GM08714 (cell line): Measurements from ENCODE around the gene PLPPR3.

Source experiments
- H3K4me3 ChIP-seq: fragments of 200-500 bp; sonication (Bioruptor generic); 2 replicates; pipeline ENCODE4 v1.5.1; 2014; ENCODE audit warnings: mild to moderate bottlenecking, low read length, inconsistent platforms
- ZNF274 ChIP-seq: IDR thresholded peaks from 2 replicates; pipeline ENCODE4 v1.6.1; 2012; ENCODE audit warnings: mild to moderate bottlenecking, low read depth, low read length

The PLPPR3 gene

GRCh38 chr19:778910-779653 lies 42.7 kb downstream of the PLPPR3 start:
- no peak for TF ChIP-seq ZNF274
- no peak overlapping the region for H3K4me3 ChIP-seq

DNA sequence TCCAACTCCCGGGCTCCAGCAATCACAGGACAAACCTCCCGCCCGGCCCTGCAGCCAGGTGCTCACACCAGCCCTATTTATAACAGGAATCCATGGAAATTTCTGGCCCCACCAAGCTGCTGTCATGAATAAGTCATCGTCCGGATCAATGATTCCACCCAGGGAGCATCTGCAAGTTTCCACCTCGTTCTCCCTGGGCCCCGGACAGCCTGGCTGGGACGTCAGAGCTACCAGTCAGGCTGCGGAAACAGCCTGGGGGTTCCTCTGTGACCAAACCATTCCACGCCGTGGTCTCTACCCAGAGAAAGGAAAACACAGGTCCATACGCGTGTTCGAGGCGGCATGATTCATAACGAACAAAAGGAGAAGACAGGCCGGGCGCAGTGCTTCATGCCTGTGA lies 45.2 kb downstream of the PLPPR3 start:
- TF ChIP-seq ZNF274: no peak
- H3K4me3 ChIP-seq: no peak overlapping the region

- TF ChIP-seq ZNF274: no peak
Measured at GRCh38 chr19:772730-773436, 48.9 kb downstream of the PLPPR3 start.

GRCh38 chr19:772063-772462 lies 49.7 kb downstream of the PLPPR3 start:
- TF ChIP-seq ZNF274: no peak
- no peak overlapping the region for H3K4me3 ChIP-seq

More at GRCh38 chr19:772730-773436, 48.9 kb downstream of the PLPPR3 start:
- H3K4me3 ChIP-seq: no peak overlapping the region

GRCh38 chr19:771332-771785 lies 50.4 kb downstream of the PLPPR3 start:
- H3K4me3 ChIP-seq: no peak overlapping the region

DNA sequence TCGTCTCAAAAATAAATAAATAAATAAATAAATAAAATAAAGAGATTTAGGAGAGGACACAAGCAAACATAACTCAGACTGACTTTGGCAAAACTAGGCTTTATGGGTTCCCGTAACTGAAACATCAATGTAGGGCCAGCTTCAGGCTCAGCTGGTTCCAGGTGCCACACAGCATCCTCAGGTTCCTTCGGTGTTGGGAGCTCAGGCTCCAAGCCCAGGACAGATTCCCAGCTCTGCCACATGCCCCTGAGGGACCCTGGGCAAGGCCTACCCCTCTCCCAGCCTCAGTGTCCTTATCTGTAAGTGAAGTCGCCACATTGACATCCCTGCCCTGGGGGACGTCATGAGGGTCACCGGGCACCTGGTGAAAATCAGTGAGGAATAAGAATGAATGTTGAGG lies 52.1 kb downstream of the PLPPR3 start:
- no peak overlapping the region for H3K4me3 ChIP-seq
- no peak for TF ChIP-seq ZNF274

More at GRCh38 chr19:771332-771785, 50.4 kb downstream of the PLPPR3 start:
- no peak for TF ChIP-seq ZNF274

DNA sequence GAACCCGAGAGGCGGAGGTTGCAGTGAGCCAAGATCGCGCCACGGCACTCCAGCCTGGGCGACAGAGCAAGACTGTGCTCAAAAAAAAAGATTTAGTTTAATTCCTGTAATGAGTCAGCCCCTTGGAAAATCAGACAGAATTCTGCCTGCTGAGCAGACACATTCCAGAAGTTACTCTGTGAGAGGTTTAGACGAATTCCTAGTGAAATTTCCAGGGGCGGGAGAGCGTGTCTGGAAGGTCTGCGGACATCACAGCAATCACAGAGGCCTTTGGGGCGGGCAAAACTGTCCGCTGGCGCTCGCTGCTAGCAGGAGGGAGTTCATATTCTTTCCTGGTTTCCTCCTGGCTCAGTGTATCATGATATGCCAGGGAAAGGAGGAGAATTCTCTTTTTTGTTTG lies 53.3 kb downstream of the PLPPR3 start:
- no peak for TF ChIP-seq ZNF274
- H3K4me3 ChIP-seq: no peak overlapping the region

- H3K4me3 ChIP-seq: no peak overlapping the region
- no peak for TF ChIP-seq ZNF274
Measured at GRCh38 chr19:765179-765738, 56.5 kb downstream of the PLPPR3 start.

DNA sequence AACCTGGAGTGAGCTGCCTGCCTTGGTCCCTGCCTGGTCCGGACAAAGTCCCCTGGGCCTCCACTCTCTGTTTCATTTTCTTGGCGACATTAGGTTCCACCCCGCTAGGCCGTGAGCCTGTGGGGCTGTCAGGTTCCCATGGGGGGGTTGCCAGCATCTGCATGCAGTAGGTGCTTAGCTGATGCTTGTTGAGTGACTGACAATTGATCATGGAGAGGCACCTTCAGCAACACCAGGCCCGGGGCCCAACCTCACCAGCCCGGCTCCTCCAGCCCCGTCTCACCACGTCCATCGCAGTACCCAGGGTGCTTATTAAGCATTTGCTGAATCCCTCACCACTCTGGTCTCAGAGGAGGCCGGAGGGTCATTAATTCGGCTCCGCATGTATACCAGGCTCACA lies 57.5 kb downstream of the PLPPR3 start:
- no peak overlapping the region for H3K4me3 ChIP-seq
- TF ChIP-seq ZNF274: no peak

GRCh38 chr19:763869-764268 lies 57.9 kb downstream of the PLPPR3 start:
- no peak overlapping the region for H3K4me3 ChIP-seq
- TF ChIP-seq ZNF274: no peak

- H3K4me3 ChIP-seq: no peak overlapping the region
- TF ChIP-seq ZNF274: no peak
Measured at GRCh38 chr19:763181-763580, 58.6 kb downstream of the PLPPR3 start.
